ENCODE data around the gene RAB18.

GRCh38 chr10:27485368-27485767 is 18.7 kb upstream of the RAB18 start:
- TF ChIP-seq CTCF (IDR thresholded peaks at IDR 0.05; ENCODE audit: low read depth, low read length) (no peak), POLR2A (IDR thresholded peaks at IDR 0.05; ENCODE audit: extremely low read depth, insufficient read length) (no peak)

All from NB4 (cell line).